ENCODE measurements around the gene SYNE1. TPM values are rescaled to one million over a fixed set of nuclear protein-coding genes. Genes with fewer than 3 reads are reported as not detected.

Gene SYNE1
- polyA plus RNA-seq, 6 donors from 2014 or later, result 24.1 to 50.3 (median 30.9) TPM

- Mint-ChIP-seq H3K4me1 (peaks cover 8 to 11% (median 11%) of the 10 kb centered on the region in 3 donors), H3K9me3 (no peaks in the 10 kb centered on the region), H3K27me3 (peaks cover 0 to 13% (median 5%) of the 10 kb centered on the region in 3 donors), H3K36me3 (no peaks in the 10 kb centered on the region), H3K27ac (peak overlapping the region in 1 of 6 donors; percentile 27), H3K4me3 (no peak overlapping the region)
- DNase-seq (no peak), ATAC-seq (ENCODE audit: low read depth in 2 of 2) (no peak)
Measured at GRCh38 chr6:152312434-152312833, 324.7 kb downstream of the SYNE1 start.

- Mint-ChIP-seq H3K27ac (peak overlapping the region in 1 of 6 donors; percentile 18), H3K27me3 (peaks cover 0 to 13% (median 5%) of the 10 kb centered on the region in 3 donors), H3K4me1 (peaks cover under 1 to 3% (median 3%) of the 10 kb centered on the region in 3 donors), H3K4me3 (no peak overlapping the region), H3K36me3 (no peaks in the 10 kb centered on the region), H3K9me3 (no peaks in the 10 kb centered on the region)
- ATAC-seq (ENCODE audit: low read depth in 2 of 2) (no peak), DNase-seq (no peak)
Measured at GRCh38 chr6:152310371-152310954, 326.7 kb downstream of the SYNE1 start.

GRCh38 chr6:152309648-152310047 is 327.5 kb downstream of the SYNE1 start:
- H3K4me3 Mint-ChIP-seq, result no peak overlapping the region
- no peaks in the 10 kb centered on the region for H3K9me3 Mint-ChIP-seq
- H3K27ac Mint-ChIP-seq, result no peak overlapping the region
- H3K27me3 Mint-ChIP-seq, result peaks cover 0 to 13% (median 5%) of the 10 kb centered on the region in 3 donors
- H3K36me3 Mint-ChIP-seq, result no peaks in the 10 kb centered on the region
- ATAC-seq (ENCODE audit: low read depth in 2 of 2) (no peak), DNase-seq (no peak)
- no peaks in the 10 kb centered on the region for H3K4me1 Mint-ChIP-seq

- Mint-ChIP-seq H3K4me3 (no peak overlapping the region), H3K27me3 (peaks cover 0 to 13% (median 5%) of the 10 kb centered on the region in 3 donors), H3K9me3 (no peaks in the 10 kb centered on the region), H3K36me3 (no peaks in the 10 kb centered on the region), H3K27ac (no peak overlapping the region), H3K4me1 (no peaks in the 10 kb centered on the region)
- DNase-seq (no peak), ATAC-seq (ENCODE audit: low read depth in 2 of 2) (no peak)
Measured at GRCh38 chr6:152309006-152309405, 328.2 kb downstream of the SYNE1 start.

- Mint-ChIP-seq H3K4me3 (peak overlapping the region in 1 of 8 donors; percentile 1), H3K27me3 (peaks cover 0 to 13% (median 5%) of the 10 kb centered on the region in 3 donors), H3K27ac (no peak overlapping the region), H3K9me3 (no peaks in the 10 kb centered on the region), H3K4me1 (no peaks in the 10 kb centered on the region), H3K36me3 (no peaks in the 10 kb centered on the region)
- ATAC-seq (ENCODE audit: low read depth in 2 of 2), result no peak
- no peak for DNase-seq
Measured at GRCh38 chr6:152308306-152308705, 328.9 kb downstream of the SYNE1 start.

GRCh38 chr6:152305672-152306071 is 331.5 kb downstream of the SYNE1 start:
- DNase-seq (no peak), ATAC-seq (ENCODE audit: low read depth in 2 of 2) (no peak)
- no peak overlapping the region for H3K27ac Mint-ChIP-seq
- peaks cover 7 to 17% (median 9%) of the 10 kb centered on the region in 3 donors for H3K4me1 Mint-ChIP-seq
- H3K27me3 Mint-ChIP-seq, result peaks cover 0 to 5% (median 5%) of the 10 kb centered on the region in 3 donors
- no peaks in the 10 kb centered on the region for H3K9me3 Mint-ChIP-seq
- H3K4me3 Mint-ChIP-seq, result no peak overlapping the region
- no peaks in the 10 kb centered on the region for H3K36me3 Mint-ChIP-seq

GRCh38 chr6:152301765-152302568 is 335.2 kb downstream of the SYNE1 start:
- DNase-seq (peak; percentile 89), ATAC-seq (ENCODE audit: low read depth in 2 of 2) (peak; percentile 95 to 96)
- Mint-ChIP-seq H3K36me3 (no peaks in the 10 kb centered on the region), H3K27me3 (no peaks in the 10 kb centered on the region), H3K27ac (peak overlapping the region; percentile 94 to 99 (median 98)), H3K4me3 (peak overlapping the region; percentile 96 to 100 (median 100)), H3K9me3 (no peaks in the 10 kb centered on the region), H3K4me1 (peaks cover 22 to 32% (median 22%) of the 10 kb centered on the region in 3 donors)

- DNase-seq (no peak), ATAC-seq (ENCODE audit: low read depth in 2 of 2) (peak; percentile 5 to 8)
- Mint-ChIP-seq H3K4me3 (peak overlapping the region; percentile 96 to 100 (median 100)), H3K9me3 (no peaks in the 10 kb centered on the region), H3K36me3 (peaks cover 0 to 3% of the 10 kb centered on the region in 2 donors), H3K27me3 (no peaks in the 10 kb centered on the region), H3K4me1 (peaks cover 24 to 34% (median 26%) of the 10 kb centered on the region in 3 donors), H3K27ac (peak overlapping the region; percentile 94 to 99 (median 98))
Measured at GRCh38 chr6:152301021-152301764, 336.0 kb downstream of the SYNE1 start.

GRCh38 chr6:152300517-152300916 is 336.6 kb downstream of the SYNE1 start:
- Mint-ChIP-seq H3K27me3 (no peaks in the 10 kb centered on the region), H3K4me3 (peak overlapping the region; percentile 96 to 100 (median 100)), H3K36me3 (peaks cover 0 to 8% of the 10 kb centered on the region in 2 donors), H3K4me1 (peaks cover 29 to 37% (median 30%) of the 10 kb centered on the region in 3 donors), H3K27ac (peak overlapping the region in 4 of 6 donors; percentile 50 to 94 (median 55)), H3K9me3 (no peaks in the 10 kb centered on the region)
- DNase-seq, result no peak
- ATAC-seq (ENCODE audit: low read depth in 2 of 2), result no peak

GRCh38 chr6:152298848-152299735 is 338.1 kb downstream of the SYNE1 start:
- peak overlapping the region in 5 of 8 donors; percentile 0 to 68 (median 43) for H3K4me3 Mint-ChIP-seq
- H3K9me3 Mint-ChIP-seq, result no peaks in the 10 kb centered on the region
- no peaks in the 10 kb centered on the region for H3K27me3 Mint-ChIP-seq
- H3K27ac Mint-ChIP-seq, result peak overlapping the region in 1 of 6 donors; percentile 4
- peaks cover 0 to 8% of the 10 kb centered on the region in 2 donors for H3K36me3 Mint-ChIP-seq
- peaks cover 30 to 37% (median 32%) of the 10 kb centered on the region in 3 donors for H3K4me1 Mint-ChIP-seq
- DNase-seq (no peak), ATAC-seq (ENCODE audit: low read depth in 2 of 2) (no peak)

GRCh38 chr6:152298055-152298647 is 339.0 kb downstream of the SYNE1 start:
- Mint-ChIP-seq H3K27me3 (no peaks in the 10 kb centered on the region), H3K9me3 (no peaks in the 10 kb centered on the region), H3K4me3 (peak overlapping the region in 1 of 8 donors; percentile 62), H3K4me1 (peaks cover 30 to 37% (median 32%) of the 10 kb centered on the region in 3 donors), H3K36me3 (peaks cover 8% of the 10 kb centered on the region in 2 donors), H3K27ac (peak overlapping the region in 2 of 6 donors; percentile 24 to 27)
- no peak for ATAC-seq (ENCODE audit: low read depth in 2 of 2)
- no peak for DNase-seq

GRCh38 chr6:152296648-152297376 is 340.4 kb downstream of the SYNE1 start:
- ATAC-seq (ENCODE audit: low read depth in 2 of 2), result no peak
- Mint-ChIP-seq H3K4me3 (no peak overlapping the region), H3K27me3 (no peaks in the 10 kb centered on the region), H3K36me3 (peaks cover 15 to 21% of the 10 kb centered on the region in 2 donors), H3K27ac (peak overlapping the region in 4 of 6 donors; percentile 27 to 85 (median 57)), H3K9me3 (no peaks in the 10 kb centered on the region), H3K4me1 (peaks cover 30 to 32% (median 30%) of the 10 kb centered on the region in 3 donors)
- no peak for DNase-seq

Measured in naive B cell (primary cell).